ELR (cell line): ENCODE measurements around the gene TMEM254.
"Not testable (repeated sequence)": the region's sequence is repeated elsewhere in the genome, so short reads cannot be mapped to it uniquely, and the experiment has no call there.

ENCODE experiments used
- DNase-seq: peaks from one replicate; pipeline ENCODE4 v3.0.0-alpha.2; 2015; ENCODE audit warnings: low read depth

TMEM254 gene

GRCh38 chr10:80077869-80078447 lies 507 bp upstream of the TMEM254 start:
- DNase-seq, result no peak

DNA sequence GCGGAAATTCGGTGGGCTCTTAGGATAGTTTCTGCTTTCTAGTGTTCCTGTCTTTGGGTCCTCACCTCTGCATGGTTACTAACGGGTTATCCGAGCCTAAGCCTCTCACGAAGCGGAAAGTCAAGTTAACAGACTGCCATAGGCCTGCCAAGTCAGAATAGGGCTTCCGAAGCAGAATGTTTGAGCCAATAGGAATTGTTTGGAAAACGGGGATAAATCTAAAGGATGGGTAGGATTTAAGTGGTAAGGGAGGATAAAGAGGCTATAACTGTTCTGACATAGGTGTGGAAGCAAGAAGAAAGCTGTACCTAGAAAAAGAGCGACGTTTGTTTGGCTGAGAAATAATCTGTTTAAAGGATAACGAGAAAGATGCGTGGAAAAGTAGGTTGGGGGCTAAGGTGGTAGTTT lies 851 bp downstream of the TMEM254 start:
- no peak for DNase-seq

GRCh38 chr10:80081026-80081425 lies 2.6 kb downstream of the TMEM254 start:
- no peak for DNase-seq

GRCh38 chr10:80081801-80082750 lies 3.6 kb downstream of the TMEM254 start:
- DNase-seq, result no peak

- DNase-seq, result no peak
Measured at GRCh38 chr10:80090121-80090520, 11.7 kb downstream of the TMEM254 start.

DNA sequence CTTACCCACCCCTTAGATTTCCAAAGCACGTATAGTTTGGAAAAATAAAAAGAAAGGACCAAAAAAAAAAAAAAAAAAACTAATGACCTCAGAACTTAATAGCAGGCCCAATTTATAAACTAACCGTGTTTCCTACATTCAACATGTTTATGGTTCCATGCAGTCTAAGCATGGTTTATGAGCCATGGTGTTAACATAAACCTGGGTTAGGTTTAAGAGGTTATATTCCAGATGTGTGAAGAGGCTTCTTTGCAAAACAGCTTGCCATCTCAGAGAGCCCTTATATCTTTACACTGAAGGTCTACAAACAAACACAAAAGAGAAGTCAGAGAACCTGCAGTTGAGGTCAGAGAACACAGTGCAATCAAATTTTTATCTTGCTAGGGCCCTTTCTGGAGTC lies 15.8 kb downstream of the TMEM254 start:
- DNase-seq, result no peak

GRCh38 chr10:80098272-80098671 lies 19.8 kb downstream of the TMEM254 start:
- not testable (repeated sequence) for DNase-seq

DNA sequence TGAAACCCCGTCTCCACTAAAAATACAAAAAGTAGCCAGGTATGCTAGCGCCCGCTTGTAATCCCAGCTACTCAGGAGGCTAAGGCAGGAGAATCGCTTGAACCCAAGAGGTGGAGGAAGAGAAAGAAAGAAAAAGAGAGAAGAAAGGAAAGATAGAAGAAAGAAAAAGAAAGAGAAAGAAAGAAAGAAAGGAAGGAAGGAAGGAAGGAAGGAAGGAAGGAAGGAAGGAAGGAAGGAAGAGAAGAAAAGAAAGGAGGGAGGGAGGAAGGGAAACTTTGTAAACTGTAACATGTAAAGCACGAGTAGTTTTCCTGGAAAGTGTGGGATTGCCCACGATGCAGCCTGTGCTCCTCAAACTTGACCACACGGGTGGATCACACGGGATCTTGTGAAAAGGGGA lies 20.8 kb downstream of the TMEM254 start:
- DNase-seq, result not testable (repeated sequence)

DNA sequence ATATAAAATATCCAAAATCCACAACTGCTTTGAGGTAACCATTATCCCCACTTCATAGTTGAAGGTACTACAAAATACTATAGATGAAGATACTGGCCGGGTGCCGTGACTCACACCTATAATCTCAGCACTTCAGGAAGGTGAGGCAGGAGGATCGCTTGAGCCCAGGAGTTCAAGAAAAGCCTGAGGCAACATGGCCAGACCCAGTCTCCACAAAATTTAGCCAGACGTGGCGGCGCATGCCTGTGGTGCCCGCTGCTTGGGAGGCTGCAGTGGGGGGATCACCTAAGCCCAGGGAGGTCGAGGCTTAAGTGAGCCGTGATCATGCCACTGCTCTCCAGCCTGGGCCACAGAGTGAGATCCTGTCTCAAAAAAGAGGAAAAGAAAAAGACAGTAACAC lies 21.7 kb downstream of the TMEM254 start:
- DNase-seq, result no peak

DNA sequence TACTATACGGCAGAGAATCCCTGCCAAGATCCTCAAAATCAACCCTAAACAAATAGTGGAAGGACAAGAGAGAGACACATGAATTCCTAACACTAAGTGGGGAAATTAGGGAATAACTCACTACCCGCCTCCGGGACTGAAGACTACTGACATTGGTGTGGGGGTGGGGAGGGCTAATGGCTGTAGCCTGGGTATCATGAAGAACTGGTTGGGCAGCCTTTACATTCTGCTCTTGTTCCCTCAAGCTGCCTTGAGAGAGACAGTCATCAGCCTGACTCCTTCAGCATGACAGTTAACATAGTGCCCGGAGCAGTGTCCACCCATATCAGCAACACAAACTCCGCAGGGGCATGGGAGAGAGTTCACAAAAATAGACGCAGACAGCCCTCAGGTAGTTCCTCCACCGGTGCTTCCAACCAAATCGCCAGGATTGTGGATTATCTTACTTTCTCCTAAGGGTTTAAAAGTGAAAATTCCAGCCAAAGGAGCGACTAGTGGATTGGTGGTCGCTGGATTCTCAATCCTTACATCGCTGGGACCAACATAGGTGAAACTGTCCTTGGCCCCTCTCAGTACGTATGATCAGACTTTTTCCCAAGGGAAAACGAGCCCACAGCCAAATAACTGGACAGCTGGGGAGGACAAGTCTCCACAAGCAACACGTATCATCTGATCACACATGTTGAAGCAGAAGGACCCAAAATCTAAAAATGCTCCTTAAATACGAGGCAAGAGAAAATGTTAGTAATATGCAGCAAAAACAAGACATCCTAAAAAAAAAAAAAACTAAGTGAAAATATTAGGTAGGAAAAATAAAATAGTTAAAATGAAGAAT lies 22.6 kb downstream of the TMEM254 start:
- no peak for DNase-seq

DNA sequence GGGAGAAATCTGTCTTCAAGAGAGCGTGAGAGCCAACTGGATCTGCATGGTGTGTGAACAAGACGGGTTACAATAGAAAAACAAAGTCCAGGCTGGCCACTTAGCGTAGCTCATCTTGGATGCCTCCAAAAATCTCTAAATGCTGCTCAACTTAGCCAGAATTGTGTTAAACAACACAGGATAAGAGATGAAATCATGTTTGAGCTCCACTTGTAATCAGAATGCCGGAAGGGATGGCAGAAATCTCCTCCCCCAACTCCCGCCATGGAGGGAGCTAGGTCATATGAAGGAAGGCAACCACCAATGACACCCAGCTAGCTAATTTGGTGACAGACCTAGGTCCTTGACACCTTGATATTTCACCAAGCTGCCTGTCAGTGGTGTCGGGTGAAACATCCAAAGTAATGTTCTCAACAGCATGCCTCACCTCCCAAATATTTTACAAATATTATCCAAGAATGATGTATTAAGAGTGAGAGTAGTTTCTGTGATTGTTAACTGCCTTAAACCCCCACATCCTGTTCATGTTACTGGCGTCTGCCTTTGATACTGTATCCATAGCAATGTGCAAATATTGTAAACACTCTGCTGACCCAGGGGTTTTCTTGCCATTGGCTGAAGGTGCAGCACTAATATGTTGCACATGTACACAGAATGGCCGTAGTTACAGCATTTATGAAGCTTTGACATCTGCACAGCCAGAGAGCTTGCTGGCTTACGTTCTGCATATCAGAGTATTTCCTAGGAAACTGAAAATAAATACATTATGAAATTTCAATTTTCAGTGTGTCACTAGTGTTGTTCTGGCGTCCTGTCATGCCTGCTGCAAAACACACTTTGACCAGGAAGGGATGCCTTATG lies 25.8 kb downstream of the TMEM254 start:
- peak; percentile 56 for DNase-seq

DNA sequence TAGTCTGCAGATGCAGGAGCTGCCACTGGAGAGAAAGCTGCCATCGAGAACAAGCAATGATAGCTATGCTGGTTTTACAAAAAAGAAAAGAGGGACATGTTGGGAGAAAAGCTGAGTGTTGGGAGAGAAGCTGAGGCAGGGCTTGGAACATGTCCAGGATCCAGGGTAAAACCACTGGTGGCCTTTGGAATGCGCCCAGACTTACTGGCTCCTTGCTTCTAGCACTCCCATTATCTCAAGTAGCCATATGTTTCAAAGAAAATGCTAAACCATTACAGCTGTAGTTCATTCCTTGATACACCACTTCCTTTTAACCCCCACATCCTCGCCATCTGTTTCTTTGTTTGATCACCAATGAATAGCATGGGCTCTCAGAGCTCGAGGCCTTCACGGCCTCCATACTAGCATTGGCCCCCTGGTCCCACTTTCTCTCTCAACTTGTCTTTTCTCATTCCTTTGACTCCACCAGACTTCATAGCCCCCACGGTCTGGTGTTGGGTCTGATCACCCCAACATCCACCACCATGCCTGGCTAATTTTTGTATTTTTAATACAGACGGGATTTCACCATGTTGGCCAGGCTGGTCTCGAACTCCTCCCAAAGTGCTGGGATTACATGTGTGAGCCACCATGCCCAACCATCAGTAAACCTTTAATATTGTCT lies 30.2 kb downstream of the TMEM254 start:
- no peak for DNase-seq

- no peak for DNase-seq
Measured at GRCh38 chr10:80110986-80111385, 32.5 kb downstream of the TMEM254 start.

GRCh38 chr10:80118669-80119068 lies 40.2 kb downstream of the TMEM254 start:
- no peak for DNase-seq

GRCh38 chr10:80122110-80122710 lies 43.7 kb downstream of the TMEM254 start:
- no peak for DNase-seq

DNA sequence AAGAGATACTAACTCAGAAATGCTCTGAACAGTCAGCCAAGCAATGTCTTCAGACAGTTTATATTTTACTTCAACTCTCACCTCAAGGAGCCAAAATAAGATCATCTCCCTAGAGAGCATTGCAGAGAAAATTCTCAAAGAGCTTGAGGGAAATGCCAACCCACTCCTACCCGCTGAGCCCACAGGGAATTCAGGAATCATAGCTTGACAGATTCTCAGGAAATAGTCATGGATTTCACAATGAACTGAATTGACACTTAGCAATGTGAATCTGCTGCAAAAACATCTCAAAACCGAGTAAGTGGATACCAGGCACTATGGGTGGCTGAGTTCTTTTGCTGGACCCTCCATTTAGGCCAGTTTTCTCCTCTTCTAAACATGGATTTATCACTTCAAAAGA lies 44.3 kb downstream of the TMEM254 start:
- DNase-seq, result no peak

GRCh38 chr10:80126876-80127275 lies 48.4 kb downstream of the TMEM254 start:
- DNase-seq, result no peak

DNA sequence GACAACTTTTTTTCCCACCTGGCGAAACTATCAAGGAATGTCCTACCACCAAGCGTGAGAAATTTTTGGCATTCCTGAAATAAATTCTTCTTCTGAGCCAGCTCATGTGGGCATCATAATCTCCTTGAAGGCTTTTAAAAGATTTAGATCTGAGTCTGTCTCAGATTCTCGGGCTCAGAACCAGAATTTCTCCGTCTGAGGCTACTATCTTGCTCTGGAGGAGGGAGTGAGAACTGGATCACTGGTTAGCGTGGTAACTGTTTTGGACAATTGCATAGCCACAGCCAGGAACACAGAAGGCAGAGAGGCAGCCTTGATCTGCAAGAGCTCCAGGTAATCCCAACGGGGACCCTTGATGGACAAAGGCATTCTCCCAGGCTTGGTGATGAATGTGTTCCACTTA lies 53.0 kb downstream of the TMEM254 start:
- DNase-seq, result no peak

DNA sequence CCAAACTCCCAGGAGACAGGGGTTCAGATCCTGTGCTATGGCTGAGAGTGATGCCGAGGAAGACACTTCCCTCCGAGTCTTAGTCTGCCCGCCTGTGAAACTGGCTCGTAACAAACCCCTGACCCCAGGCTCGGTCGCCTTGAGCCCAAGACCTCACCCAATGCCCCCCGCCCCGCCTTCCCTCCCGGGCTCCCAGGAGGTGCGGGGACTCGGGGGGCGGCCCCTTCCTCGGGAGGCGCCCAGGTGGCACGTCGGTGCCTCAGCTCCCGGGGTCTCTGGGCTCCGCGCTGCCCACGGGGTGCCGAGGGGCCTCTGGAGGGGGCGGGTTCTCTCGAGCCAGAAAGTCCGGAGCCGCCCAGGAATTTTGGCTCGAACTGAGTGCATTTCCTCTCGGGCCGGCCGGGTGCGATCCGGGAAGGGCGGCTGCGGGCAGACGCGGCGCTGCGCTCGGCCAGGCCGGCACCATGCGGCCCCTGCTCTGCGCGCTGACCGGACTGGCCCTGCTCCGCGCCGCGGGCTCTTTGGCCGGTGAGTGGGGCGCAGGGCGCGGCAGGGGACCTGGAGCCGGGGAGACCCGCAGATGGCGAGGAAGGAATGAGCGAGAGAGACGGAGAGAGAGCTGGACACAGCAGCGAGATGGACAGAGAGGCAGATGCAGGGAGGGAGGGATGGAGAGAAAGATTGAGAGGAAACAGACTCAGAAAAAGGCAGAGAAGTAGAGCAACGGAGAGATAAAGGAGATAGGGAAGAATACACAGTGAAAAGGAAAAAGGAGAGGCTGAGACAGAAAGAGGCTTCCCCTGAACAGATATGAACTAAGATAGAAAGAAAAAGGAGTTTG lies 54.1 kb downstream of the TMEM254 start, which contains the start of gene PLAC9:
Gene PLAC9 (plus strand): TSS at position 432 of the 841 bp plus-strand sequence. CDS start 33 bp downstream, at position 465.
- DNase-seq, result peak; percentile 60

GRCh38 chr10:80133206-80133605 lies 54.7 kb downstream of the TMEM254 start:
- DNase-seq, result no peak
